Measurements from ENCODE around the gene VWA5A.

DNA sequence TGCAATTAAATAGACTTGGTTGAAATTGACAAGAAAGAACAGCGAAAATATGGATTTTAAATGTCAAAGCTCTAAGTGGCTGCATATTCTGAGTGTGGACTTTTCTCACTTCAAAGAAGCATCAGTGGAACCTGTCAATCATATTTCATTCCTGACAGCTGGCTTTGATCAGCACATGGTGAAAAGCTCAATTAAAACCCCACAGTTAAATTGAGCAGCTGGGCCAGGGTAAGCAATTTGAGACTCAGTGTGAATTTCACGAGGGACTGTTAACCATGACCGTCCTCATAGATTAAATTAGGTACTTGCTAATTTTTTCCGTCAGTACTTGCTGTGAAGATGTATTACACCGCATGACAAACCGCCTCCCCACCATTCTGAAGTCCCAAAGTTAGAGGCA, 56.9 kb downstream of the VWA5A start:
- TF ChIP-seq, protein P1, sequence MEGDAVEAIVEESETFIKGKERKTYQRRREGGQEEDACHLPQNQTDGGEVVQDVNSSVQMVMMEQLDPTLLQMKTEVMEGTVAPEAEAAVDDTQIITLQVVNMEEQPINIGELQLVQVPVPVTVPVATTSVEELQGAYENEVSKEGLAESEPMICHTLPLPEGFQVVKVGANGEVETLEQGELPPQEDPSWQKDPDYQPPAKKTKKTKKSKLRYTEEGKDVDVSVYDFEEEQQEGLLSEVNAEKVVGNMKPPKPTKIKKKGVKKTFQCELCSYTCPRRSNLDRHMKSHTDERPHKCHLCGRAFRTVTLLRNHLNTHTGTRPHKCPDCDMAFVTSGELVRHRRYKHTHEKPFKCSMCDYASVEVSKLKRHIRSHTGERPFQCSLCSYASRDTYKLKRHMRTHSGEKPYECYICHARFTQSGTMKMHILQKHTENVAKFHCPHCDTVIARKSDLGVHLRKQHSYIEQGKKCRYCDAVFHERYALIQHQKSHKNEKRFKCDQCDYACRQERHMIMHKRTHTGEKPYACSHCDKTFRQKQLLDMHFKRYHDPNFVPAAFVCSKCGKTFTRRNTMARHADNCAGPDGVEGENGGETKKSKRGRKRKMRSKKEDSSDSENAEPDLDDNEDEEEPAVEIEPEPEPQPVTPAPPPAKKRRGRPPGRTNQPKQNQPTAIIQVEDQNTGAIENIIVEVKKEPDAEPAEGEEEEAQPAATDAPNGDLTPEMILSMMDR (IDR thresholded peaks at IDR 0.05) = no peak
- TF ChIP-seq POLR2A (IDR thresholded peaks at IDR 0.05) (no peak), EP300 (IDR thresholded peaks at IDR 0.05) (no peak), POLR2AphosphoS5 (IDR thresholded peaks at IDR 0.05) (no peak)

Data from upper lobe of left lung (tissue), 4 donors.